Liver (tissue), 3 donors: Measurements from ENCODE around the gene TMEM233.

ENCODE experiments used
- ATF3 ChIP-seq: IDR thresholded peaks from 2 replicates; pipeline ENCODE4 v1.6.1; 2016; ENCODE audit warnings: antibody characterized with exemption
- GABPA ChIP-seq, 2 donors: IDR thresholded peaks in 1 of 2; conservative IDR thresholded peaks in 1 of 2; 2 replicates each; pipeline ENCODE4 v1.6.1; 2016; ENCODE audit warnings: antibody characterized with exemption in 2 of 2, mild to moderate bottlenecking in 1 of 2, moderate library complexity in 1 of 2
- RAD21 ChIP-seq, 2 donors: IDR thresholded peaks; 2 replicates each; pipeline ENCODE4 v1.6.1; 2016; ENCODE audit warnings: antibody characterized with exemption in 2 of 2, mild to moderate bottlenecking in 2 of 2
- SP1 ChIP-seq: IDR thresholded peaks from 2 replicates; pipeline ENCODE4 v1.6.1; 2018; ENCODE audit warnings: antibody characterized with exemption, mild to moderate bottlenecking
- TAF1 ChIP-seq: conservative IDR thresholded peaks from 2 replicates; pipeline ENCODE4 v1.6.1; 2016; ENCODE audit warnings: antibody characterized with exemption, mild to moderate bottlenecking
- TF ChIP-seq, protein P1 (sequence below): fragments of 150-350 bp; IDR thresholded peaks from 2 replicates; pipeline ENCODE4 v1.5.1; 2017; ENCODE audit warnings: improper control_type of control experiment, low read depth, low read length; ENCODE audit not compliant: missing input control
- TF ChIP-seq, protein P2 (sequence below): IDR thresholded peaks from 2 replicates; pipeline ENCODE4 v1.6.1; 2016; ENCODE audit warnings: antibody characterized with exemption, mild to moderate bottlenecking
- TF ChIP-seq, protein P3 (sequence below): IDR thresholded peaks from 2 replicates; pipeline ENCODE4 v1.6.1; 2016; ENCODE audit warnings: antibody characterized with exemption
- donor health status: healthy.
- donor health status: healthy.

GRCh38 chr12:119649202-119649808 is 55.7 kb downstream of the TMEM233 start:
- TF ChIP-seq TAF1, result no peak
- TF ChIP-seq, protein P1, sequence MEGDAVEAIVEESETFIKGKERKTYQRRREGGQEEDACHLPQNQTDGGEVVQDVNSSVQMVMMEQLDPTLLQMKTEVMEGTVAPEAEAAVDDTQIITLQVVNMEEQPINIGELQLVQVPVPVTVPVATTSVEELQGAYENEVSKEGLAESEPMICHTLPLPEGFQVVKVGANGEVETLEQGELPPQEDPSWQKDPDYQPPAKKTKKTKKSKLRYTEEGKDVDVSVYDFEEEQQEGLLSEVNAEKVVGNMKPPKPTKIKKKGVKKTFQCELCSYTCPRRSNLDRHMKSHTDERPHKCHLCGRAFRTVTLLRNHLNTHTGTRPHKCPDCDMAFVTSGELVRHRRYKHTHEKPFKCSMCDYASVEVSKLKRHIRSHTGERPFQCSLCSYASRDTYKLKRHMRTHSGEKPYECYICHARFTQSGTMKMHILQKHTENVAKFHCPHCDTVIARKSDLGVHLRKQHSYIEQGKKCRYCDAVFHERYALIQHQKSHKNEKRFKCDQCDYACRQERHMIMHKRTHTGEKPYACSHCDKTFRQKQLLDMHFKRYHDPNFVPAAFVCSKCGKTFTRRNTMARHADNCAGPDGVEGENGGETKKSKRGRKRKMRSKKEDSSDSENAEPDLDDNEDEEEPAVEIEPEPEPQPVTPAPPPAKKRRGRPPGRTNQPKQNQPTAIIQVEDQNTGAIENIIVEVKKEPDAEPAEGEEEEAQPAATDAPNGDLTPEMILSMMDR, result peak; percentile 69
- TF ChIP-seq GABPA (IDR thresholded peaks at IDR 0.05 in 1 of 2, conservative IDR thresholded peaks at IDR 0.05 in 1 of 2), result no peak
- TF ChIP-seq, protein P2, sequence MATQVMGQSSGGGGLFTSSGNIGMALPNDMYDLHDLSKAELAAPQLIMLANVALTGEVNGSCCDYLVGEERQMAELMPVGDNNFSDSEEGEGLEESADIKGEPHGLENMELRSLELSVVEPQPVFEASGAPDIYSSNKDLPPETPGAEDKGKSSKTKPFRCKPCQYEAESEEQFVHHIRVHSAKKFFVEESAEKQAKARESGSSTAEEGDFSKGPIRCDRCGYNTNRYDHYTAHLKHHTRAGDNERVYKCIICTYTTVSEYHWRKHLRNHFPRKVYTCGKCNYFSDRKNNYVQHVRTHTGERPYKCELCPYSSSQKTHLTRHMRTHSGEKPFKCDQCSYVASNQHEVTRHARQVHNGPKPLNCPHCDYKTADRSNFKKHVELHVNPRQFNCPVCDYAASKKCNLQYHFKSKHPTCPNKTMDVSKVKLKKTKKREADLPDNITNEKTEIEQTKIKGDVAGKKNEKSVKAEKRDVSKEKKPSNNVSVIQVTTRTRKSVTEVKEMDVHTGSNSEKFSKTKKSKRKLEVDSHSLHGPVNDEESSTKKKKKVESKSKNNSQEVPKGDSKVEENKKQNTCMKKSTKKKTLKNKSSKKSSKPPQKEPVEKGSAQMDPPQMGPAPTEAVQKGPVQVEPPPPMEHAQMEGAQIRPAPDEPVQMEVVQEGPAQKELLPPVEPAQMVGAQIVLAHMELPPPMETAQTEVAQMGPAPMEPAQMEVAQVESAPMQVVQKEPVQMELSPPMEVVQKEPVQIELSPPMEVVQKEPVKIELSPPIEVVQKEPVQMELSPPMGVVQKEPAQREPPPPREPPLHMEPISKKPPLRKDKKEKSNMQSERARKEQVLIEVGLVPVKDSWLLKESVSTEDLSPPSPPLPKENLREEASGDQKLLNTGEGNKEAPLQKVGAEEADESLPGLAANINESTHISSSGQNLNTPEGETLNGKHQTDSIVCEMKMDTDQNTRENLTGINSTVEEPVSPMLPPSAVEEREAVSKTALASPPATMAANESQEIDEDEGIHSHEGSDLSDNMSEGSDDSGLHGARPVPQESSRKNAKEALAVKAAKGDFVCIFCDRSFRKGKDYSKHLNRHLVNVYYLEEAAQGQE, result no peak
- TF ChIP-seq, protein P3, sequence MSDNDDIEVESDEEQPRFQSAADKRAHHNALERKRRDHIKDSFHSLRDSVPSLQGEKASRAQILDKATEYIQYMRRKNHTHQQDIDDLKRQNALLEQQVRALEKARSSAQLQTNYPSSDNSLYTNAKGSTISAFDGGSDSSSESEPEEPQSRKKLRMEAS, result no peak
- TF ChIP-seq RAD21 (IDR thresholded peaks at IDR 0.05), result peak; percentile 80 to 88
- no peak for TF ChIP-seq ATF3
- no peak for TF ChIP-seq SP1
